HFFc6 (cell line): Measurements from ENCODE around the gene TMEM186. TPM values are rescaled to one million over a fixed set of nuclear protein-coding genes. Genes with fewer than 3 reads are reported as not detected.

ENCODE experiments used
- DNase-seq: peaks from one replicate; pipeline ENCODE4 v3.0.0-alpha.2; 2018
- H3K27ac Mint-ChIP-seq: 2 replicates; pipeline ENCODE4 v1.8.0; 2020; ENCODE audit warnings: mild to moderate bottlenecking, mixed read lengths
- H3K27me3 Mint-ChIP-seq: 2 replicates; pipeline ENCODE4 v1.8.0; 2021; ENCODE audit warnings: mild to moderate bottlenecking, moderate library complexity, mixed read lengths; ENCODE audit not compliant: insufficient read depth
- H3K36me3 Mint-ChIP-seq: 2 replicates; pipeline ENCODE4 v1.8.0; 2021; ENCODE audit warnings: low read depth, mixed read lengths
- H3K4me1 Mint-ChIP-seq: 2 replicates; pipeline ENCODE4 v1.8.0; 2020; ENCODE audit warnings: low read depth, mixed read lengths
- H3K4me3 Mint-ChIP-seq: 2 replicates; pipeline ENCODE4 v1.8.0; 2020; ENCODE audit warnings: mild to moderate bottlenecking, moderate library complexity, mixed read lengths
- H3K9me3 Mint-ChIP-seq: 2 replicates; pipeline ENCODE4 v1.8.0; 2020; ENCODE audit warnings: mild to moderate bottlenecking, mixed read lengths
- CTCF ChIP-seq: fragments of 200-600 bp; sonication (generic); IDR thresholded peaks from 2 replicates; pipeline ENCODE4 v1.5.0; 2021; ENCODE audit warnings: antibody characterized with exemption, mild to moderate bottlenecking
- total RNA-seq, 6 experiments: library from RNA; stranded (reverse); fragmentation: NEBNext Ultra II Directional; extraction: Animal tissue kit (Norgen Biotek cat#: 25700); gene quantifications; 2 replicates in 1 of 6; 3 replicates in 5 of 6; pipeline ENCODE4 v1.2.3, GENCODE V29; 2021

Gene TMEM186
- total RNA-seq, 6 experiments from 2014 or later, result 5.2 to 9.1 (median 6.9) TPM

DNA sequence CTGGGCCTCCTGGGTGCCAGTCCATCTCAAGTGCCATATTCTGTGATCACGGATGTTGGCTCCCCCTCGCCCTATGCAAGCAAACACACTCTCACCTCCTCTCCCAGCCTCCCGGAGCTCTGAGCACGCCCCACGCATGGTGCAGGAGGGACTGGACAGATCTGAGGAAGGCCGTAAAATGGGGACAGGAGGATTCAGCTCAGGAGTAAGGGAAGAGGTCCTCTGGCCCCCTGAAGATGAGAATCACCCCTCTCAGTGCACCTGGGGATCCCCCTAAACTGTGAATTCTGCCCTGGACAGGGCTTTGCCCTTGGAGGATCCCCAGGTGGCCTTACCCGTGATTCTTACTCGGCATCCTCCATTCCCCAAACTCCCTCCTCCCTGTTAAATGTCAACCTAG, 15.6 kb downstream of the TMEM186 start:
- H3K9me3 Mint-ChIP-seq, result peaks cover 3% of the 10 kb centered on the region; the same call in 1 of the 2 replicates
- peaks cover 22% of the 10 kb centered on the region for H3K27me3 Mint-ChIP-seq
- no peaks in the 10 kb centered on the region for H3K36me3 Mint-ChIP-seq
- no peak for DNase-seq
- H3K27ac Mint-ChIP-seq, result no peak overlapping the region
- H3K4me1 Mint-ChIP-seq, result no peaks in the 10 kb centered on the region
- H3K4me3 Mint-ChIP-seq, result no peak overlapping the region
- TF ChIP-seq CTCF, result no peak

DNA sequence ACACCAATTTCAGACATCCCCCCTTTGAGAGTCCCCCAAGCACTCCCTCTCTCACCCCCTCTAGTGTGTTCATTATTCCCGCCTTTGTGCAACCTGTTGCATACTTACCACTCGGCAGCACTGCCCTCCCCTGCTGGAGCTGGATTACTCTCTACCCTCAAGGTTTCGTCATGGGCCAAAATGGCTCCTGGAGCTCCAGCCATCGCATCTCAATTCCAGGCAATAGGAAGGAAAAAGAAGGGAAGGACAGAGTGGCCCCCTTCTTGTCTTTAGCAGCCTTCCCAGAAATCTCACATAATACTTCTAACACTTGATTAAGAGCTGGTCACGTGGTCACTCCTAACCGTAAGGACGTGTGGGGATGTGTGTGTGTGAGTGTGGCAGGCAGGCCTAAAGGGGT, 20.2 kb downstream of the TMEM186 start:
- no peak for TF ChIP-seq CTCF
- H3K9me3 Mint-ChIP-seq, result peaks cover 3% of the 10 kb centered on the region; the same call in 1 of the 2 replicates

GRCh38 chr16:8776129-8776584, 21.3 kb downstream of the TMEM186 start:
- Mint-ChIP-seq H3K27me3 (peaks cover 12% of the 10 kb centered on the region), H3K4me3 (no peak overlapping the region), H3K27ac (no peak overlapping the region), H3K4me1 (no peaks in the 10 kb centered on the region), H3K9me3 (peaks cover 3% of the 10 kb centered on the region; the same call in 1 of the 2 replicates), H3K36me3 (no peaks in the 10 kb centered on the region)
- no peak for DNase-seq
- TF ChIP-seq CTCF, result no peak

More for the DNA sequence above, 20.2 kb downstream of the TMEM186 start:
- peaks cover 18% of the 10 kb centered on the region for H3K27me3 Mint-ChIP-seq
- no peak overlapping the region for H3K4me3 Mint-ChIP-seq
- H3K4me1 Mint-ChIP-seq, result no peaks in the 10 kb centered on the region
- DNase-seq, result no peak
- H3K36me3 Mint-ChIP-seq, result no peaks in the 10 kb centered on the region
- no peak overlapping the region for H3K27ac Mint-ChIP-seq

DNA sequence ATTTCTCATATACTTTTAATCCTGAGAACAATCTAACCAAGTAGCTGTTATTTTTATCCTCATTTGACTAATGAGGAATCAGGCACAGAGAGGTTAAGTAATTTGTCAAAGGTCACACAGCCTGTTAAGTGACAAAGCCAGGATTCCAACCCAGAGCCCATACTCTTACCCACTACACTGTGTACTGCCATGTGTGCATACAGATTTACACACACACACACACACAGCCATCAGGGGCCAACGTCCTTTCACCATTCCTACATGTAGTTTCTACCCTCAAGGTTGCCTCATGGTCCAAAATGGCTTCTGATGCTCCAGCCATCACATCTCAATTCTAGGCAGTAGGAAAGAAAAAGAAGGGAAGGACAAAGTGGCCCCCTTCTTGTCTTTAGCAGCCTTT, 22.1 kb downstream of the TMEM186 start:
- Mint-ChIP-seq H3K4me3 (no peak overlapping the region), H3K27me3 (peaks cover 9% of the 10 kb centered on the region), H3K27ac (no peak overlapping the region), H3K36me3 (no peaks in the 10 kb centered on the region), H3K9me3 (peaks cover 3% of the 10 kb centered on the region; the same call in 1 of the 2 replicates), H3K4me1 (no peaks in the 10 kb centered on the region)
- DNase-seq, result no peak
- no peak for TF ChIP-seq CTCF

DNA sequence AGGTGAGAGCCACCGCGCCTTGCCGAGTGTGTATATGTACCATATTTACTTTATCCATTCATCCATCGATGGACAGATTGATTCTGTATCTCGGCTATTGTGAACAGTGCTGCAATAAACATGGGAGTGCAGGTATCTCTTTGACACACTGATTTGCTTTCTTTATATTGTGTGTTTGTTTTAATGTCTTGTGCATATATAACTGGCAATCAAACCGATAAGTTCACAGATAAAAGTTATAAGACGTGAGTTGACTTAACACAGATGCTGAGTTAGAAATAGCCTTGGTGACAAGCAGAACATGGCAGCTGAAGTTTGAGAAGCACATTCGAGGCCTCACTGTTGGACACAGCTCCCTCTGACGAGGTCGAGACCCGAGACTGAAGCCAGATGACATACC, 23.2 kb downstream of the TMEM186 start:
- Mint-ChIP-seq H3K27me3 (peaks cover 4% of the 10 kb centered on the region), H3K4me1 (no peaks in the 10 kb centered on the region), H3K36me3 (no peaks in the 10 kb centered on the region), H3K4me3 (no peak overlapping the region), H3K9me3 (peaks cover 3% of the 10 kb centered on the region; the same call in 1 of the 2 replicates), H3K27ac (no peak overlapping the region)
- no peak for TF ChIP-seq CTCF
- DNase-seq, result no peak

- H3K4me3 Mint-ChIP-seq, result no peak overlapping the region
- DNase-seq, result no peak
- no peaks in the 10 kb centered on the region for H3K4me1 Mint-ChIP-seq
- no peaks in the 10 kb centered on the region for H3K36me3 Mint-ChIP-seq
- peaks cover 3% of the 10 kb centered on the region; the same call in 1 of the 2 replicates for H3K9me3 Mint-ChIP-seq
- H3K27me3 Mint-ChIP-seq, result peaks cover 6% of the 10 kb centered on the region
- no peak overlapping the region for H3K27ac Mint-ChIP-seq
- TF ChIP-seq CTCF, result no peak
Observed at GRCh38 chr16:8773537-8773936, 23.9 kb downstream of the TMEM186 start.
